SK-N-MC (cell line): ENCODE results near the gene ACOXL.

ENCODE experiments used
- DNase-seq: peaks from one replicate; pipeline ENCODE4 v3.0.0-alpha.2; 2011; ENCODE audit warnings: low read depth, low spot score
- H3K27ac ChIP-seq: fragments of 200-600 bp; sonication (generic); 2 replicates; pipeline ENCODE4 v1.5.1; 2016; ENCODE audit warnings: mixed run types
- H3K36me3 ChIP-seq: fragments of 200-600 bp; sonication (generic); 2 replicates; pipeline ENCODE4 v1.6.1; 2017; ENCODE audit warnings: antibody characterized with exemption, low read length, mixed read lengths; ENCODE audit not compliant: insufficient read depth
- H3K4me3 ChIP-seq: fragments of 200-600 bp; sonication (generic); 2 replicates; pipeline ENCODE4 v1.5.1; 2016
- H3K9ac ChIP-seq: fragments of 200-600 bp; sonication (generic); 2 replicates; pipeline ENCODE4 v1.8.0; 2017; ENCODE audit warnings: mixed run types, mixed read lengths; ENCODE audit not compliant: insufficient read length
- H3K9me3 ChIP-seq: fragments of 200-600 bp; sonication (generic); 2 replicates; pipeline ENCODE4 v1.6.1; 2017; ENCODE audit warnings: low read depth, mild to moderate bottlenecking, antibody characterized with exemption, low read length, moderate library complexity, mixed read lengths
- EZH2 ChIP-seq: fragments of 200-600 bp; sonication (generic); IDR thresholded peaks from one replicate; pipeline ENCODE4 v1.6.1; 2017; ENCODE audit warnings: antibody characterized with exemption
- FOXP2 ChIP-seq: optimal IDR thresholded peaks from 2 replicates; pipeline ENCODE3; 2011; ENCODE audit warnings: mild to moderate bottlenecking, moderate library complexity; ENCODE audit not compliant: insufficient read depth; ENCODE audit errors: extremely low read length, control extremely low read depth
- POLR2AphosphoS5 ChIP-seq: IDR thresholded peaks from 2 replicates; pipeline ENCODE4 v1.6.1; 2012; ENCODE audit warnings: mild to moderate bottlenecking, low read depth, low read length, borderline replicate concordance

ACOXL gene

GRCh38 chr2:110729106-110729505 is 3.3 kb upstream of the ACOXL start:
- Histone ChIP-seq H3K4me3 (no peak overlapping the region), H3K36me3 (no peaks in the 10 kb centered on the region), H3K27ac (no peak overlapping the region), H3K9ac (no peak overlapping the region), H3K9me3 (no peaks in the 10 kb centered on the region)
- DNase-seq: no peak
- TF ChIP-seq EZH2 (no peak), FOXP2 (no peak), POLR2AphosphoS5 (no peak)

GRCh38 chr2:110731064-110731463 is 1.3 kb upstream of the ACOXL start:
- DNase-seq: no peak
- no peak overlapping the region for H3K4me3 ChIP-seq
- H3K9ac ChIP-seq: no peak overlapping the region
- H3K36me3 ChIP-seq: no peaks in the 10 kb centered on the region
- TF ChIP-seq POLR2AphosphoS5: no peak
- no peaks in the 10 kb centered on the region for H3K9me3 ChIP-seq
- no peak overlapping the region for H3K27ac ChIP-seq

GRCh38 chr2:110735366-110735765 is 3.0 kb downstream of the ACOXL start:
- Histone ChIP-seq H3K36me3 (no peaks in the 10 kb centered on the region), H3K27ac (no peak overlapping the region), H3K9ac (no peak overlapping the region), H3K4me3 (no peak overlapping the region), H3K9me3 (no peaks in the 10 kb centered on the region)
- no peak for DNase-seq
- no peak for TF ChIP-seq POLR2AphosphoS5
- no peak for TF ChIP-seq FOXP2
- TF ChIP-seq EZH2: no peak

DNA sequence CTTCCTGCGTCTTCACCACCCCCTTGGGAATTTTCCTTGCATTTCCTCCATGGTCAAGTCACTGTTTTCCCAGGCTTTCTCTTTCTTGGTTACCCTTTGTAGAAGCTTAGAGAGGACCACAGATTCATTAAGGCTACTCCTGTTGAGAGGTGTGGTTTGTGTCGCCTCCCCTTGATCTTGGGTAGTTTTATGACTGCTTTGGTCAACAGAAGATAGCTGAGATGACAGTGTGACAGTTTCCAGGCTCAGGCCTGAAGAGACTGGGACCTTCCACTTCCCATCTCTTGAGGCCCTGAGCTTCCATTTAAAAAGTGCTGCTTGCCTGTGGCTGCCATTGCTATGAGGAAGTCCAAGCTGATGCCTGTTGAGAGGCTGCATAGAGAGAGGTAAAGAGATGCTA is 5.4 kb downstream of the ACOXL start:
- H3K36me3 ChIP-seq: no peaks in the 10 kb centered on the region
- TF ChIP-seq FOXP2 (no peak), POLR2AphosphoS5 (no peak), EZH2 (no peak)
- H3K4me3 ChIP-seq: no peak overlapping the region
- H3K9me3 ChIP-seq: no peaks in the 10 kb centered on the region
- no peak overlapping the region for H3K27ac ChIP-seq
- DNase-seq: no peak
- H3K9ac ChIP-seq: no peak overlapping the region

DNA sequence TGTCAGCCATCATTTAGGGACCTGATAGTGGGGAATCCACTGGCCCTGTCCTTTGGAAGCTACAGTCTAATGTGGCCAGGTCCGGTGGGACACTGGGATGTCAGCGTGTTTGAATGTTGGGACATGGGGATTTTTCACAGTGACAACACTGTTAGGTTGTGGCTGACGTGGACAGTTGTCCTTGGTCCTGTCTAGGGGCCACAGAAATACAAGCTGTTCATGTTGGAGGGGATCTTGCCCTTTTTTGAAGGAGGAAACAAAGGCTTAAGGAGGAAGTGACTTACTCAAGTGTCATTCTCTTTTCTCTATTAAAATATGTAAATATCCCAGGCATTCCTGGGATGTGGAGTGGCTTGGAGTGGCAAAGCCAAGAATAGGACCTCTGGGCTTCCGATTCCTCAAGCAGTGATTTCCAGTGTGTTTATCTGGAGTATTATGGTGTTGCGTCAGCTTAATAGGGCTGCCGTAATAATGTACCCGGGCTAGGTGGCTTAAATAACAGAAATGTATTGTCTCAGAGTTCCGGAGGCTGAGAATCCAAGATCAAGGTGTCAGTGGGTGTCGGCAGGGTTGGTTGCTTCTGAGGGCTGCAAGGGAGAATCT is 8.5 kb downstream of the ACOXL start:
- no peaks in the 10 kb centered on the region for H3K9me3 ChIP-seq
- DNase-seq: no peak
- no peak overlapping the region for H3K9ac ChIP-seq
- no peak overlapping the region for H3K4me3 ChIP-seq
- H3K36me3 ChIP-seq: no peaks in the 10 kb centered on the region
- no peak overlapping the region for H3K27ac ChIP-seq
- TF ChIP-seq EZH2 (no peak), POLR2AphosphoS5 (no peak), FOXP2 (no peak)

DNA sequence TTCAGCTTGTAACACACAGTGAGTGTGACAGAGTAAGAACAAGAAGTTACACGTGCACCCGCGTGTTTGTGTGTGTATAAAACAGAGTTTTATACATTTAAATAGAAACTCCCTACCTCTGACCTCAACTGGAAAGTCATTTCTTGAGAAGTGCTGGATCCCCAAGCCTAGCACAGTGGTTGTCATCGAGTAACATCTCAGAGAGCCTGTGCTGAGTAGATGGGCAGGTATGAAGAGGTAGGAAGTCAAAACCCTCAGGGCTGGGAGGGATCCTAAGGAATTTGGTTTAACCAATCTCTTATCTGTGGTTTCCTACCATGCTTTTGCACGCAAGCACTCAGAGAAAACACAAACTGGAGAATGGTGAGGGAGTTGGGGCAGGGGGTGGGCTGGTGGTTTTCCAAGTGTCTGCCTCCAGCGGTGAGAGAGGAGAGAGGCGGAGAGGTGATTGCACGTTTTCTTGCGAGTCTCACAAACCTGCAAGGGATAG is 9.2 kb downstream of the ACOXL start:
- H3K4me3 ChIP-seq: no peak overlapping the region
- no peak for TF ChIP-seq POLR2AphosphoS5
- no peak for TF ChIP-seq FOXP2
- no peak for TF ChIP-seq EZH2
- no peaks in the 10 kb centered on the region for H3K36me3 ChIP-seq
- no peak for DNase-seq
- H3K27ac ChIP-seq: no peak overlapping the region
- no peaks in the 10 kb centered on the region for H3K9me3 ChIP-seq
- H3K9ac ChIP-seq: no peak overlapping the region

DNA sequence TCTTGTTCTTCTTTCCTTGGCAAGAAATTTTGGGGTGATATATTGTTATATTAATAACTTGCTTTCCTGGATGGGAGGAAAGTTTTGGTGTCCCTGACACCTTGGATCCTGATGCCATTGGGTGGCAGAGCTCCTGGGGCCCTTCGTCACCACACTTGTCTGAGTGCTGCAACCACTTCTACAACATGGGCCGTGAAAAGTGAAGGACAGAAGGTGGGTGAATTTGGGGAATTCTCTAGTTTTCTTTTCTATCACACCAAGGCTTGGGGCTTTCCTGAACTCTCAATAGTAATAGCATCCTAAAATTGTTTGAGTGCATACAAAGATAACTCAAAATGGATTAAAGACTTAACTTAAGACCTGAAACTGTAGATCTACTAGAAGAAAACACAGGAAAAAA is 10.0 kb downstream of the ACOXL start:
- H3K36me3 ChIP-seq: no peaks in the 10 kb centered on the region
- H3K4me3 ChIP-seq: no peak overlapping the region
- no peak overlapping the region for H3K27ac ChIP-seq
- no peak for DNase-seq
- H3K9ac ChIP-seq: no peak overlapping the region
- no peak for TF ChIP-seq EZH2
- TF ChIP-seq FOXP2: no peak
- no peak for TF ChIP-seq POLR2AphosphoS5
- H3K9me3 ChIP-seq: no peaks in the 10 kb centered on the region

GRCh38 chr2:110743600-110743999 is 11.2 kb downstream of the ACOXL start:
- Histone ChIP-seq H3K9me3 (no peaks in the 10 kb centered on the region), H3K9ac (no peak overlapping the region), H3K36me3 (no peaks in the 10 kb centered on the region), H3K27ac (no peak overlapping the region), H3K4me3 (no peak overlapping the region)
- no peak for DNase-seq
- TF ChIP-seq POLR2AphosphoS5 (no peak), FOXP2 (no peak), EZH2 (no peak)

- Histone ChIP-seq H3K4me3 (no peak overlapping the region), H3K36me3 (no peaks in the 10 kb centered on the region), H3K9me3 (no peaks in the 10 kb centered on the region), H3K9ac (no peak overlapping the region), H3K27ac (no peak overlapping the region)
- TF ChIP-seq FOXP2 (no peak), EZH2 (no peak), POLR2AphosphoS5 (no peak)
- no peak for DNase-seq
Measured at GRCh38 chr2:110744429-110744828, 12.1 kb downstream of the ACOXL start.
